Thoracic aorta endothelial cell (primary cell): ENCODE measurements around the gene SERPINA6. TPM values are rescaled to one million over a fixed set of nuclear protein-coding genes. Genes with fewer than 3 reads are reported as not detected.

Experiments used
- total RNA-seq: library from RNA; depleted of rRNA; stranded (reverse); fragments of >200 nt; gene quantifications from 2 replicates; pipeline ENCODE4 v1.2.3, GENCODE V29; 2012

SERPINA6 gene, protein sequence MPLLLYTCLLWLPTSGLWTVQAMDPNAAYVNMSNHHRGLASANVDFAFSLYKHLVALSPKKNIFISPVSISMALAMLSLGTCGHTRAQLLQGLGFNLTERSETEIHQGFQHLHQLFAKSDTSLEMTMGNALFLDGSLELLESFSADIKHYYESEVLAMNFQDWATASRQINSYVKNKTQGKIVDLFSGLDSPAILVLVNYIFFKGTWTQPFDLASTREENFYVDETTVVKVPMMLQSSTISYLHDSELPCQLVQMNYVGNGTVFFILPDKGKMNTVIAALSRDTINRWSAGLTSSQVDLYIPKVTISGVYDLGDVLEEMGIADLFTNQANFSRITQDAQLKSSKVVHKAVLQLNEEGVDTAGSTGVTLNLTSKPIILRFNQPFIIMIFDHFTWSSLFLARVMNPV
- not detected in 2 replicates for total RNA-seq

DNA sequence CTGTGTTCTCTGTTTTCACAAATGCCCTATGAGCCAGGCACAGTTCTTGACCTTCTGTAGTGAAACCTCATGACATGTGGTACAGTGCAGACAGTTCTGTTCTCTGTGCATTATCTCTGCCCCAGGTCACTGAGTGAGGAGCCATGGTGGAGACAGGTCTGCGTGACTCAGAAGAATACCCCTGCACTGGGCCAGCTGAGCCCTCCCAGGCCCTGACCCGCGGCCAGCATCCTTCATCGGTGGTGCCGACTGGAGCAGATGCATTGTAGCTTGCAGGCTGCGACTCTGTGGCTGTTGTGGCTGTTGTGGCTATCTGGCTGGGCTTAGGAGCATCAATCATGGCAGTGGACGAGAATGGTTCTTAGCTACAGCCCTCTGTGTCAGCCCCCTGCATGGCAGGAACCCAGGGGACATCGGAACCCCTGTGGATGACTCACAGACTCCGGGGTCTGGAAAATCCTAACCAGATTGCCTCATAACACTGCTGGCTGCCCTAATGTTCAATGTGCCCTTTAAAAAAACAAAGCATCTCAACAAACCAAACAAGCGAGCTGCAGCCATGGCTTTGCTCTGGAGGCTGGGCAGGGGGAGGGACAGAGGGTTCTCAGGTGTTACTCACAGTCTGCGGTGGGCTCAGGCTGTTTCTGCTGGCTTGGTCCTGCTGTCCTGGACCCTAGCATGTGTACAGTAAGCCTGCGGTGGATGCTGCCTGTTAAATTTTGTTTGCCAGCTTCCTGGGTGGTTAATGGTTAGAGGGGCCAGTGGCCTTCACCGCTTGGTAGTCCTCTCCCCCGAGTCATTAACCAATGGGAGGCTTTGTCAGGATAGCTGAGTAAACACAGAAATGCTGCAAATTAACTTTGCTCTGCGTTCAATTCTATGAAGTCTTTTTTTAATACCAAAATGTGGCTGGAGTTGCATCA, at the start of gene SERPINA6:
TSS of gene SERPINA6 (minus strand) at position 689 of the 923 bp plus-strand sequence. CDS start 8,688 bp downstream, outside the sequence.

DNA sequence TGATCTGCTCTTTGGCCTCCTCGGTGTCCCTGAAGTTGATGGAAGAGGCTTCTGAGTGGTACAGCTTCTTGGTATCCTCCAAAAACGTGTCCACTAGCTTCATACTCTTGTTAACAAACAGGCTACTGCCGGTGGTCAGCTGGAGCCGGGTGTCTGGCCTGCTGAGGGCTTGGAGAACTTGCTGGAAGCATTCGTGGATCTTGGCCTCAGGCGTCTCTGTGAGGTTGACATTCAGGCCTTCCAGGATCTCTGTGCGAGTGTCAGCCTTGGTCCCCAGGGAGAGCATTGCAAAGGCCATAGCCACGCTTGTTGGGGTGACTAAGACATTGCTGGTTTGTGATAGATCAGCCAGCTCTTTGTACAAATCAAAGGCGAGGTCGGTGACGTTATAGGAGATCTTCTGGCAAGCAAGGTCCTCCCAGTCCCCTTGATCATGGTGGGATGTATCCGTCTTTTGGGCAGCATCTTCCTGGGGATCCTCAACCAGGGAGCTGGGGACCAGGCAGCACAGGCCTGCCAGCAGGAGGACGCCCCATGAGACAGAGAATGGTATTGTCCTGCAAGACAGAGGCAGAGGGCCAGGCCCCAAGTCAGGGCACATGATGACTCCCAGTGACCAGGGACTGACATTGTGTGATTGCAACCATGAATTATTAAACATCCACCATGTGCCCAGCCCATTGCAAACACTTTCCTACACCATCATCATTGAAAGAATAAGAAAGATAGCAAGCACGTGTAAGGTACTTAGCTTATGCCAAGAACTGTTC, 43.2 kb upstream of the SERPINA6 start, which contains the start of gene SERPINA2:
TSS of gene SERPINA2 (minus strand) at position 553 of the 770 bp plus-strand sequence.

DNA sequence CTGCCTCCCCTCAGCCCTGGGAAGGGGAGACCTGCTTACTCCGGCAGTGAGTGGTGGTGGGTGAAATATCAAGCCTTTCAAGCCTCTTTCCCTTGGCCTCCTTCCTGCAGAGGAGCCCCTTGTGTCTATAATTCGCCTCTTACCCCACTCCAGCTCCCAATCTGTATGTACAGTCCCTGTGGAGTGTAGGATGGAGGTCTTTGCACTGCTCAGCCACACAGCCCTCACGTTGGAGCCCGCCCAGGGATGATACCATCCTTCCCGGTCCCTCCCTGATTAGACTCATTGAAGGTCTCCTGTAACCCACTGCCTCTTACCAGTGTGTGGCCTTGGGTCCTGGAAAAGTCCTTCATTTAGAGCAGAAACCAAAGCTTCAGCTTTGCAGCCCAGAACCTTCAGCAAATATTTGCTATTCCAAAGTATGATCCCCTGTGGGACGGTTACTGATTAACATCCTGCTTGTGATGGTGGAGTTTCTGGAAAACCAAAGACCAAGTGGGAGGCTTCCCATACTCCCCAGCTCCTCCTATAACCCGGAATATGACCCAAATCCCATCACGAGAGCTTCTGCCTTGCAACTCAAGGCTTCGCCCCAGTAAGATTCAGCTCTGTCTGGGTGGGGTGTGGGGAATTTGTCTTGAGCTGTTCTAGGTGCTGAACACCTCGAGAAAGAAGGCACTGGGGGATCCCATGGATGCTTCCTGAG, 30.1 kb downstream of the SERPINA6 start, which contains the start of gene SERPINA10:
TSS of gene SERPINA10 (minus strand) at position 397 of the 706 bp plus-strand sequence. CDS start 2,675 bp downstream, outside the sequence.

Other genes with a start within 250 kb of the SERPINA6 start
- 136 and 145 TPM in 2 replicates for gene DDX24, start 242.1 kb downstream of the SERPINA6 start, total RNA-seq
- gene IFI27L1, start 242.0 kb downstream of the SERPINA6 start, total RNA-seq: 9.3 TPM in 2 replicates
- gene IFI27, start 212.6 kb downstream of the SERPINA6 start, total RNA-seq: 294 and 346 TPM in 2 replicates
- 28.2 and 35.5 TPM in 2 replicates for gene IFI27L2, start 193.7 kb downstream of the SERPINA6 start, total RNA-seq
- under 0.01 TPM in 2 replicates for gene PPP4R4, start 149.0 kb downstream of the SERPINA6 start, total RNA-seq
- not detected in 2 replicates for gene SERPINA10, start 30.1 kb downstream of the SERPINA6 start, total RNA-seq
- not detected in 2 replicates for gene SERPINA2, start 43.4 kb upstream of the SERPINA6 start, total RNA-seq
- 0.13 TPM in 1 of 2 replicates, not detected in the other for gene SERPINA1, start 65.3 kb upstream of the SERPINA6 start, total RNA-seq
- not detected in 2 replicates for gene SERPINA11, start 129.5 kb upstream of the SERPINA6 start, total RNA-seq
- gene SERPINA9, start 152.9 kb upstream of the SERPINA6 start, total RNA-seq: not detected in 2 replicates
- gene SERPINA12, start 186.1 kb upstream of the SERPINA6 start, total RNA-seq: not detected in 2 replicates
- not detected in 2 replicates for gene SERPINA4, start 238.1 kb upstream of the SERPINA6 start, total RNA-seq